Neural progenitor cell (in vitro differentiated cells): Measurements from ENCODE around the gene ARHGAP22. TPM values are rescaled to one million over a fixed set of nuclear protein-coding genes. Genes with fewer than 3 reads are reported as not detected.

Experiments used
- DNase-seq: peaks from one replicate; pipeline ENCODE4 v3.0.0-alpha.2; 2016; ENCODE audit warnings: low spot score
- H2AFZ ChIP-seq: fragments of 200-600 bp; sonication (generic); replicated peaks from 2 replicates; pipeline ENCODE4 v1.6.1; 2016; ENCODE audit warnings: antibody characterized with exemption
- H3F3A ChIP-seq: fragments of 200-600 bp; sonication (generic); 2 replicates; pipeline ENCODE4 v1.6.1; 2016; ENCODE audit warnings: antibody characterized with exemption, low read depth
- H3K27ac ChIP-seq: fragments of 200-600 bp; sonication (generic); 2 replicates; pipeline ENCODE4 v1.5.1; 2016; ENCODE audit warnings: mild to moderate bottlenecking
- H3K27me3 ChIP-seq: fragments of 200-600 bp; sonication (generic); 2 replicates; pipeline ENCODE4 v1.6.1; 2016; ENCODE audit warnings: mild to moderate bottlenecking, moderate library complexity
- H3K36me3 ChIP-seq: fragments of 200-600 bp; sonication (generic); 2 replicates; pipeline ENCODE4 v1.5.1; 2016
- H3K4me1 ChIP-seq: fragments of 200-600 bp; sonication (generic); 2 replicates; pipeline ENCODE4 v1.6.1; 2016; ENCODE audit warnings: mixed run types
- H3K4me2 ChIP-seq: fragments of 200-600 bp; sonication (generic); 2 replicates; pipeline ENCODE4 v1.6.1; 2016
- H3K4me3 ChIP-seq: fragments of 200-600 bp; sonication (generic); 2 replicates; pipeline ENCODE4 v1.5.1; 2016
- H3K79me2 ChIP-seq: fragments of 200-600 bp; sonication (generic); 2 replicates; pipeline ENCODE4 v1.6.1; 2016; ENCODE audit warnings: low read depth
- H3K9ac ChIP-seq: fragments of 200-600 bp; sonication (generic); 2 replicates; pipeline ENCODE4 v1.6.1; 2016
- H3K9me3 ChIP-seq: fragments of 200-600 bp; sonication (generic); 2 replicates; pipeline ENCODE4 v1.5.1; 2016; ENCODE audit warnings: low read depth
- H4K20me1 ChIP-seq: fragments of 200-600 bp; sonication (generic); 2 replicates; pipeline ENCODE4 v1.6.1; 2016; ENCODE audit warnings: low read depth
- H3K27ac Mint-ChIP-seq: 3 replicates; pipeline ENCODE4 v1.8.0; 2021; ENCODE audit warnings: mixed read lengths
- H3K27me3 Mint-ChIP-seq: 2 replicates; pipeline ENCODE4 v1.8.0; 2022; ENCODE audit warnings: low read depth, mild to moderate bottlenecking, inconsistent platforms, moderate library complexity, mixed read lengths; ENCODE audit not compliant: insufficient read depth
- H3K36me3 Mint-ChIP-seq: 3 replicates; pipeline ENCODE4 v1.8.0; 2021; ENCODE audit warnings: mixed read lengths
- H3K4me1 Mint-ChIP-seq: 3 replicates; pipeline ENCODE4 v1.8.0; 2021; ENCODE audit warnings: mixed read lengths
- H3K4me3 Mint-ChIP-seq: 3 replicates; pipeline ENCODE4 v1.8.0; 2021; ENCODE audit warnings: mild to moderate bottlenecking, moderate library complexity, mixed read lengths
- H3K9me3 Mint-ChIP-seq: 3 replicates; pipeline ENCODE4 v1.8.0; 2020; ENCODE audit warnings: mixed read lengths
- CTCF ChIP-seq: fragments of 200-600 bp; sonication (generic); IDR thresholded peaks from 2 replicates; pipeline ENCODE4 v1.5.1; 2017; ENCODE audit warnings: antibody characterized with exemption, mild to moderate bottlenecking
- EZH2 ChIP-seq: fragments of 200-600 bp; sonication (generic); IDR thresholded peaks from 2 replicates; pipeline ENCODE4 v1.6.1; 2017; ENCODE audit warnings: antibody characterized with exemption, mild to moderate bottlenecking, moderate library complexity
- EZH2phosphoT487 ChIP-seq: fragments of 200-600 bp; sonication (generic); IDR thresholded peaks from 2 replicates; pipeline ENCODE4 v1.6.1; 2017; ENCODE audit warnings: antibody characterized with exemption
- total RNA-seq: library from RNA; depleted of rRNA; stranded (reverse); fragments of >200 nt; gene quantifications from 2 replicates; pipeline ENCODE4 v1.2.3, GENCODE V29; 2015; ENCODE audit warnings: low replicate concordance

The ARHGAP22 gene
- total RNA-seq, 1 donor from 2014 or later = 1.7 TPM

- Histone ChIP-seq H3K36me3 (no peaks in the 10 kb centered on the region), H3K27me3 (no peaks in the 10 kb centered on the region), H3K9ac (no peak overlapping the region), H3K9me3 (no peaks in the 10 kb centered on the region), H4K20me1 (no peaks in the 10 kb centered on the region), H3K79me2 (no peaks in the 10 kb centered on the region), H3F3A (peaks cover 11% of the 10 kb centered on the region), H3K4me1 (peaks cover 14% of the 10 kb centered on the region), H3K4me2 (no peak overlapping the region), H3K27ac (no peak overlapping the region), H2AFZ (no peak overlapping the region), H3K4me3 (no peak overlapping the region)
- Mint-ChIP-seq H3K27me3 (peaks cover 8% of the 10 kb centered on the region), H3K27ac (no peak overlapping the region), H3K4me3 (no peak overlapping the region), H3K36me3 (peaks cover 1% of the 10 kb centered on the region), H3K9me3 (no peaks in the 10 kb centered on the region), H3K4me1 (peaks cover 12% of the 10 kb centered on the region)
- TF ChIP-seq EZH2 (no peak), EZH2phosphoT487 (no peak), CTCF (no peak)
- DNase-seq = no peak
Measured at GRCh38 chr10:48590945-48591344, 13.9 kb downstream of the ARHGAP22 start.

- Histone ChIP-seq H2AFZ (peak overlapping the region; percentile 12), H3K4me1 (peaks cover under 1% of the 10 kb centered on the region), H3K27me3 (no peaks in the 10 kb centered on the region), H3K4me2 (no peak overlapping the region), H3K9ac (no peak overlapping the region), H3K79me2 (no peaks in the 10 kb centered on the region), H3K27ac (no peak overlapping the region), H3F3A (no peaks in the 10 kb centered on the region), H3K36me3 (no peaks in the 10 kb centered on the region), H3K9me3 (no peaks in the 10 kb centered on the region), H3K4me3 (no peak overlapping the region), H4K20me1 (no peaks in the 10 kb centered on the region)
- Mint-ChIP-seq H3K27ac (no peak overlapping the region), H3K27me3 (peaks cover 6% of the 10 kb centered on the region), H3K36me3 (peaks cover 1% of the 10 kb centered on the region), H3K4me1 (peaks cover 3% of the 10 kb centered on the region), H3K4me3 (no peak overlapping the region), H3K9me3 (peaks cover 7% of the 10 kb centered on the region)
- TF ChIP-seq CTCF (no peak), EZH2phosphoT487 (no peak), EZH2 (no peak)
- no peak for DNase-seq
Measured at GRCh38 chr10:48589266-48589665, 15.6 kb downstream of the ARHGAP22 start.

- Mint-ChIP-seq H3K36me3 (peaks cover 1% of the 10 kb centered on the region), H3K4me1 (no peaks in the 10 kb centered on the region)
Measured at GRCh38 chr10:48587819-48588218, 17.1 kb downstream of the ARHGAP22 start.

More at GRCh38 chr10:48587819-48588218, 17.1 kb downstream of the ARHGAP22 start:
- Histone ChIP-seq H3K36me3 (no peaks in the 10 kb centered on the region), H3K79me2 (no peaks in the 10 kb centered on the region), H3K27ac (no peak overlapping the region), H3K27me3 (no peaks in the 10 kb centered on the region), H3K9me3 (no peaks in the 10 kb centered on the region), H3K4me3 (no peak overlapping the region), H4K20me1 (no peaks in the 10 kb centered on the region), H3K4me2 (no peak overlapping the region), H3K4me1 (no peaks in the 10 kb centered on the region), H3F3A (no peaks in the 10 kb centered on the region), H3K9ac (no peak overlapping the region), H2AFZ (no peak overlapping the region)
- H3K4me3 Mint-ChIP-seq = no peak overlapping the region
- no peak overlapping the region for H3K27ac Mint-ChIP-seq
- peaks cover 8% of the 10 kb centered on the region for H3K9me3 Mint-ChIP-seq
- H3K27me3 Mint-ChIP-seq = peaks cover 6% of the 10 kb centered on the region
- DNase-seq = no peak
- TF ChIP-seq CTCF = no peak
- TF ChIP-seq EZH2phosphoT487 = no peak
- no peak for TF ChIP-seq EZH2
